ENCODE data around the gene NID1.

NID1 gene

DNA sequence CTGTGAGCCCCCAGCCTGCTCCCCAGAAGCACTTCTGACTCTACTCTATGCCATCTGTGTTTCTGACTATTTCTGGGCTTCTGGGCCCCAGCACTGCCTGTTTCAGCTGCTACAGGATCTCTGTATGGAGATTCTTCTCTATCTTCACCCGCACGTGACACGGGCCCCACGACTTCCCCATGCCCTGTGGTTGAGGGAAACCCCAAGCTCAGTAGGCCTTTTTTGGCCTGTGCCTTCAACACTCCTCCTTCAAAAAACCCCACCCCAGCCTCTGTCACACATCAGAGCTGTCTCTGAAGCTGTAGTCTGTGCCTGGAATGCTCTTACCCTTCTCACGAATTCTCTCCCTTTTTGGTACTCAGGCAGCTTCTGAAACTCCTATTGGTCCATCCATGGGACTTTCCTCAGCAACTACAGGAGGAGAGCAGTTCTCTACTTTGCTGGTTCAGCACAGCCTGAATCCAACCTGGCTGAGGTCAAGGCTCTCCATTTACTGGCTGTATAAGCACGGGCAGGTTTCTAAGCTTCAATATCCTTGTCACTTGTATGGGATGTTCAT is 2.0 kb upstream of the NID1 start:
- no peak for DNase-seq

DNA sequence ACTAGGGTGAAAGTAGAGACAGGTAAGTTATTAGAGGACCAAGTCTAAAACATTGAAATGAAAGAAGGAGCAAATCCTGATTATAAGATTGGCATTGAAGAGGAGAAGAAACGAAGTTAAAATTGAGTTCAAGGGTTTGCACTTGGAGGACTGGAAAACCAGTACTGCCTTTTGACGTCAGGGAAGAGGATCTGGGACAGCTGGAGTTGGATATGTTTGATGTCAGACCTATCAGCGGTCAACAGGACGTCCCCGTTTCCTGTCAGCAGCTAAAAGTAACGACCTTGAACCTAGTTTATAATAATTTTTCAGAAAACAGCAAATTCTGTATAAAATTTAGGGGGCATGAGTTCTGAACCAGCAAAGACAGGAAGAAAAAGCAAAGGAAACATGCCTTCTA is 1.2 kb upstream of the NID1 start:
- DNase-seq = no peak

DNA sequence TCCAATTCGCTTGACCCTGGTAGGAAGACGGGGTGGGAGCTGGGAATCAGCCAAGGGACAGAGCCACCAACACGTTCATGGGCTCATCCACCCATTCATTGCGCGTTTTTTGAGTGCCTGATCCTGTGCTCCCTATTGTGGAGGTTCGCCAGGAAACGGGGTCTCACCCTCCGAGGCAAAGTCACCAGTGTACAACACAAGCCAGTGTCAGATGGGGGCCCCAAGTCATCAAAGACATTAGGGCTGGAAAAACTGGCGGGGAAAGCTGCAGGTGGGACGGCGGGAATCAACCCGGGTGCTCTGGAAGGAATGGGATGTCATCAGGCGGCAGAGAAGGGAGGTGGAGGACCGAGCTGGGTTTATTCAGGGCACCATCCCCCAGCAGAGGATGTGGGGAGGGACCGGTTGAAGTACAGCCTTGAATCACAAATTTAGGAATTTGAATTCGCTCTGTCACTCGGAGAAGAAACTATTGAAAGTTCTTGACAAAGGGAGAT is 667 bp upstream of the NID1 start:
- DNase-seq = no peak

DNA sequence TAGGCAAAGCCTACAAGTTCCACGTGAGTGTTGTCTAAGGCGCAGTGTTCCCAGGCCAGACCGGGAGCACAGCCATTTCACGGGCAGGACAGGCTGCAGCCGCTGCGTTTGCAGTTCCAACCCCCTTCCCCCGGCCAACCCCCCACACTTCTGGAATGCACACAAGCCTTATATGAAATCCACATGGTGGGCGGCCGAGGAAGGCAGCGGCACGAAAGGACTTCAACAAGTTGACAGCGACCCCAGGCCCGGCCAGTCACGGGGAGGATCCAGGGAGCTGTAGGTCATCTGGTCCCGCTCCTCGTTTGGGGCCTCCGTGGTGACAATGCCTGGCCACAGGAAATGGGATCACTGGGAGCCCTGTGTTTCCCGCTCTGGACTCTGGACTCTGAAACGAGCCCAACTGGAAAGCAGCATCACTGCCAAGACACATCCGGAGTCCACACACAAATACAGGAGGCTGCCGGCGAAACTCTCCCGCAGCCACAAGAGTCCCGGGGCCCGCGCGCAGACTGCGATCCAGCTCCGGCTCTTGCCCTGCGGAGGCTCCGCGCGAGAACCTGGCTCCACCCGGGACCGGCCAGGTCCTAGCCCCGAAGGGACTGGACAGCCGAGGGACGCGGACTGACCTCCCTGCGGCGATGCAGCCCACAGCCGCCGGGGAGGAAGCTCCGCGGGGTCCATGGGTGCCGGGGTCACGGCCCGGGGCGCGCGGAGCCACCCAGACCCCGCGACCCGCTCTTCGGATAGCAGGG is 794 bp downstream of the NID1 start:
- peak; percentile 82 for DNase-seq

DNA sequence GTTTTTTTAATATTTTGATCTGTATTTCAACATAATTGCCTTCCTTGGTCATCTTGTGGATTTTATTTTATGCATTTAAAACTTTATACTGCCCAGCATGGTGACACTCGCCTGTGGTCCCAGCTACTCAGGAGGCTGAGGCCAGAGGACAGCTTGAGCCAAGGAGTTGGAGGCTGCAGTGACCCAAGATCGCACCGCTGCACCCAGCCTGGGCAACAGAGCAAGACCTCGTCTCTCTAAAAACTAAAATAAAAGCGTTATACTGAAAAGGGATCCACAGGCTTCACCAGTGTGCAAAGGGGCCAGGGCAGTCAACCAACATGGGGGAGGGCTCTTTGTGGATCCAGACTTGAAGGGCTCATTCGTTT is 1.4 kb downstream of the NID1 start:
- no peak for DNase-seq

DNA sequence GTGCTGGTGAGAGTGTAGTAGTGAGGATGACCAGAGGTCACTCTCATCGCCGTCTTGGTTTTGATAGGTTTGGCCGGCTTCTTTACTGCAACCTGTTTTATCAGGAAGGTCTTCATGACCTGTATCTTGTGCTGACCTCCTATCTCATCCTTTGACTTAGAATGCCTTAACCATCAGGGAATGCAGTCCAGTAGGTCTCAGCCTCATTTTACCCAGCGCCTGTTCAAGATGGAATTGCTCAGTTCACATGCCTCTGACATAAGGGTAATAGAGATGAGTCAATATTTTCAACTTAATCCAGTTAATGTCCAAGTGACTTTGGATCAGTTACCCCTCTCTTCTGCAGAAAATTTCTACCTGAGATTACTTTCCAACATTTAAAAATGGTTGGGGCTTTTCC is 4.6 kb downstream of the NID1 start:
- no peak for DNase-seq

DNA sequence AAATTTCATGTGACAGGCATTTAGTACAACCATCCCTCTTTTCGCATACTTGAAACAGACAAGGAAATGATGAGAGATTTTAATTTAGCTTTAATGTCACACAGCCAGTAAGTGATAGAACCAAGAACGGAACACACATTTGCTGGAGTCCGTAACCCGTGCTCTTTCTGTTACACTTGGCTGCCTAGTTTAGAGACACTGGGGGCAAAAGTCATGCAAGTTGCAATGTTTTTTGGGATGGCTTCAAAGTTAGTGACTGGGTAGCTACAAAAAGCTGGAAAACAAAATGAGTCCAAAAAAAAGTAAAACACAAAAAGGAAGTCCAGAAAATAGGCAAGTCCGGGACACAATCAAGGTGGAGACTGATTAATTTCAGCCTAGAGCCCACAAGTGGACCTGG is 5.9 kb downstream of the NID1 start:
- DNase-seq = no peak

DNA sequence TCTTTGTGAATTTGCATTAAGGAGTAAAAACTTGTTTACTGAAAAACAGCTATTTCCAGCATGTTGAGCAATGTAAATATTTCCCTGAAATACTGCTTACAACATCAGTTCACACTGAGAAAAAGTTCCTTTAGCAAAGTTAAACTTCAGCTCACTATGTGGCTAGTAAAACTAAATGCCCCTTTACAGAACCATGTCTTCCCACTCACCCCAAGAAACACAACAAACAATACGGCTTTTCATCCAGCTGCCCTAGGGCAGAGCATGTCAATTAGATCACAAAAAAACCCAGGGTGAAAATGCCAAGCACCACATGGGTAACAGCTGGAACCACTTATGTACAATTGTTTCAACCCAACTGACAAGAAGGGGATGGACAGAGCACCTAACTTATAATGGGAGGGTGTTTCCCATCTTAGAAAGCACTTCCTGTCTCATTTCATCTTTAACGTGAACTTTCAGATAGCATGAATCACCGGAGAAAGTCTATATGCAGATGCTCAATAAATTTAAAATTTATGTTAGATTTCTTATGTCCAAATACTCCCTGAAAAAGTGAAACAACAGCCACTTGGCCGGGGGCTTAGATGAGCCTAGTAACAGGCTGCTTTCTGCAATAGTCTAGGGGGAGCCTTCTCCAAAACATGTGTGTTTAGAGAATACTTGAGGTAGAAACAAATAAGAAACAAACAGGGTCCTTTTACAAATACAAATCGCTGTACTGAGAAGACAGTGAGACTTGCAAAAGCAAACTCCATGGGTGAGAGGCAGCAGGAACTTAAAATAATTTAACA is 6.6 kb downstream of the NID1 start:
- DNase-seq = peak; percentile 46

DNA sequence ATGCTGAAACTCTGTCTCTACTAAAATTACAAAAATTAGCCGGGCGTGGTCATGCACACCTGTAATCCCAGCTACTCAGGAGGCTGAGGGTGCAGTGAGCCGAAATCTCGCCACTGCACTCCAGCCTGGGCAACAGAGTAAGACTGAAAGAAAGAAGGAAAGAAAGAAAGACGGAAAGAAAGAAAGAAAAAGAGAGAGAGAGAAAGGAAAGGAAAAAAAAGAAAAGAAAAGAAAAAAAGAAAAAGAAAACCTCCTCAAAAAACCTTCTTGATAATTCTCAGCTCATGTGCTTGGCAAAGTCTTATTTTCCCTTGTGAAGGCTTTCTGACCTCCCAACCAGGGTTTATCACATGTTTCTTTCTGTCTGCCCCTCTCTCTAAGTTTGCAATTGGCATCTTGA is 7.3 kb downstream of the NID1 start:
- no peak for DNase-seq

DNA sequence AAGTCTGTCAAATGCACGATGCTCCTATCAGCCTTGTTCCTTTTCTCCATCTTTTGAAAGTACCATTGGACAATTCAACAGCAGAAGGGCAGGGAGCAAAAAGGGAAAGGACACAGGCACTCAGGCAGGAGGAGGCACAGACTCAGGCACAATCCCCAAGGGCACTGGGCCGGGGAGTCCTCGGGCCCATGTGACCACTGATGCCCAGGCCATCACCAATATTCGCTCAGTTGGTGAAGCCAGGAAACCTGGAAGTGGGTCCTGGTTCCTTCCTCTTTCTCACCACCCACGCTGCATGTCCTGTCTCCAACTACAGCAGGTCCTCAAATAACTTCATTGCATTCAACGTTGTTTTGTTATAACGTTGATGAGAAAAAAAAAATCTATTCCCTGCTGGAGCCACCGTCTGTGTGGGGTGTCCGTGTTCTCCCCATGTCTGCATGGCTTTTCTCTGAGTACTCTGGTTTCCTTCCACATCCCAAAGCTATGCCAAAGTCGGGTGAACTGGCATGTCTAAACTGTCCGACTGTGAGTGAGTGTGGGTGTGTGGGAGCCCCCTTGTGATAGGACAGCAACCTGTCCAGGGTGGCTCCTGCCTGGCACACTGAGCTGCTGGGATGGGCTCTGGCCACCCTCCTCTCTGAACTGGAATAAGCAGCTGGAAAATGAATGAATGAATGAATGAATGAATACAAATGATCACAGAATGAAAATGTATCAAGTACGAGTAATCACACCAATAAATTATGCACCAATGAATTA is 12.5 kb downstream of the NID1 start:
- DNase-seq = no peak

DNA sequence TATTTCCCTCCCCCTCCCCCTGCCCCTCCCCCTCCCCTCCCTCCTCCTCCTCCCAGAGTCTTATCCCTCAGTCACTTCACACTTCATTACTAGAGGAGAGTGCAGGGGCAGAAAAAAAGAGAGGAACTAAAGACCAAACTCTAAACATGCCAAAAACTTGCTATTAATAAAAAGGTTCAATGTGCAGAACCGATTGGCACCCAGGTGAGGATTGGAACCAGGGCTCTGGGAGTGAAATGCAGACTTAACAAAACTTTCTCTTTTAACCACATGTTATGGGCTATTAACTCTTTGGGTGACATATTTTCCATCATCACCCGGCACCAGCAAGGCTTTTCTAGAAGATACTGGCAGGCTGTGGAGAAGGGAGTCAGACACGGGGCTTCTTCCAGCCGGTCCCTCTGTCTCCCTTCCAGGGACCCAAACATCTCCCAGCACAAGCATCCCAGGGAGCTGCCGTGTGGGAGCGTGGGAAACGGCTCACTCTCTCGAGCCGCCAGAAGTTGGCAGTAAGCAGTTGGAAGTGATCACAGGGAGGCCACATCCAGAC is 13.6 kb downstream of the NID1 start:
- DNase-seq = no peak

DNA sequence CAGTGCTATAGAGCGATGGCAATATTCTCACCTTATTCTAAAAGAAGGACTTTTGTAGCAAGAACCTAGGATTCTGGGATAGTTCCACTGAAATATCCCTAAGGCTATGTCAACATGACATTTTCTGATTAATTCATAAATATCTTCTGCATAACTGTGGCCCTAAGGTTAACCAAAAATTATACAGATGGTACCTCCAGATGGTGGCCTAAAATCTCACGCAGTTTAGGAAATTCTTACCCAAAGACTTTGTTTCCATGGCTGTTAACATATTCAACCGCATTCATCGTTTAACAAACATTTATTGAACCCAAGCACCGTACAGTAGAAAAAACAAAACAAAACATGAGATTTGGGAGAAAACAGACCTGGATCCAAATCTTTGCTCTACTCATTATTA is 19.1 kb downstream of the NID1 start:
- DNase-seq = no peak

DNA sequence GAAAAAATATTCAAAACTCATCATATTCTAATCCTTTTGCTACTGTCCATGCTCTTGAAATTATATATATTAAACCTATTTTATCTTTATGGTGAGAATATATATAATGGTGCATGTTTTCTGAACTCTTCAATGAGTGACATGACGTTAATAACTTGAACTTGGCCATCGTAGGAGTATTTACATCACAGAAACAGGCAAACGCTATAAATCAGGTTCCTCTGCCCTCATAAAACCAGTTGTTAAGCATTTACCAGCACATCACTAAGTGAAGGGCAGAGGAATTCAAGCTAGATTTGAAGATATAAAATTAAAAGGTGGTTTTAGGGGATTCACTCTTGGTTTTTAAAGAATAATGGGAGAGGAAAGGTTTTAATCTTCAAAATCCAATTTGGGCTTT is 20.5 kb downstream of the NID1 start:
- no peak for DNase-seq

DNA sequence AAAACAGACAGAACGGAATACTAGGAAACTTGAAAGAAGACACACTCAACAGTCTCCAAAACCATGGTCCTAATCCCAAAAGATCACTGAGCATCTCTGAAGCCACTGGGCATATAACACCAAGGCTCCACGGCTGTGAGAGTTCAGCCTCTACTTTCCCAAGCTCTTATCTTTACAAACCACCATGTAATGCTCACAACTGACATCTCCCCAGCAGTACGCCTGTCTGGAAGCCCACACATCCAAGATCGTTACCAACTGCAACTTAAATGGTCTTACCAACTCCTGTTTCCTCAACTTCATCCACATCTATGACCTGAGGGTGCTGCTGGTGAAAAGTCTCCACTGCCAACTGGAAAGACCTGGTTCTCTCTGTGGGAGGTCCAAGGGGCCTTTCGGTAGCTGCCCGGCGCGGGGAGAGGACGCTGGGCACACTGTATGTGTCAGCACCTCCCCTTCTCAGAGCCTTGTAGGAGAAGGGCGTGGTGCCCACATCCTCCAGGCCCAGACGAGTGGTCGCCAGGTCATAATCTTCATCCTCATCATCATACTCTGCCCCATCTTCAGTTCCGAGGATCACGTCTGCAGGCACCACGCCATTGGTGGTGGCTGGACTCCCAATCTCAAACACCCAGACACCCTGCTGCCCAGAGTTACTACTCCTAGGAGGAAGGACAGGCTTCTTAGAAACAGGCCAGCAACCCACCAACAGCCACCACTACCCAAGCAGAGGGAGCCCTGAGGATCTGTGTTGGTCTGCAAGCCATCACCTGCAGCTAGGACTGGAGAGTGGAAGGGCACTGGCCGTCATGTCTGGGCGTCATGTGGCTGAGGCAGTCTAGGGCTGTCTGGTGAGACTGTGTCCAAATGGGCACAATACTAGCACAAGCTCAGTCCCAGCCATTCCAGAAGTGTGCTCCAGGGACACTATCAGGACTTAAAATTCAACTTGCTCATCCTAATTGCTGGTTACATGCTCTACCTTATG is 23.0 kb downstream of the NID1 start:
- DNase-seq = no peak

DNA sequence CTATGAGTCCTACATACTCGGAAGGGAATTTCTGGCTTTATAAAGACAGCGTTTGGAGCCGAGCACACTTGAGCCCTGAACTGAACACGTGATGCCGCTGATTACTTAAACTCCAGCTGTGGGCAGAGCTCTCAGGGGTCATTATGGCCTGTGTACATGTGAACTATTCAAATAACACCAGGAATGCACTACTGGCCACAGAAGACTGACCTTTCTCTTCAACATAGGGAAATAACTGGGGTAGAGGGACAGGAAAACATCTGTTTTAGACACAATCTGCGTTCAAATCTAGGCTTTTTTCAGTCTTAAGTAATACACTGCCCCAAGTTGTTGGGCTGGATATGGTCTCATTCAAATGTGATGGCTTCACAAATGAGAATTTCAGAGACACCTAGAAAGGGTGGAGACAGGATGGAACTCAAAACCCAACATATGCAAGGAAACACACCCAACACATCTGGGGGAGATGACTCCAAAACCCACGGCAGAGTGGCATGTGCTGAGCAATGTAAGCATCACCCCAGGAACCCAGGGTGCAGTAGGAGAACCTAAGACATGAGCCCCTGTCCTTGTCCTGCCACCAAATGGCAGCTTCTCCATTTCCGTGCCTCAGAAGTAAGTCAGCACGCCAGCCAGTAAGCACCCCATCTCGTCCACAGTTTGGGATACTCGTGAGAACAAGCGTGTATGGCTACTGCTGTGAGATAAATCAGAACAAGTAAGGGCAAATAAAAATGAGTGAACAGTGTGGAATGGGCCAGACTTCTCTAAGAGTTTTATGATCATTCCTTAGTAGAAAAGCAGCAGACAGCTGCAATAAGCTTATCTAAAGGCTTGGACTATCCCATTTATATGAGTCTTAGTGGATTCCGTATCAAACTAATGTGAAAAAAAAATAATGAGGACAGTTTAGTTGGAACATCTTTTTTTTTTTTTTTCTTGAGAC is 24.9 kb downstream of the NID1 start:
- DNase-seq = no peak

DNA sequence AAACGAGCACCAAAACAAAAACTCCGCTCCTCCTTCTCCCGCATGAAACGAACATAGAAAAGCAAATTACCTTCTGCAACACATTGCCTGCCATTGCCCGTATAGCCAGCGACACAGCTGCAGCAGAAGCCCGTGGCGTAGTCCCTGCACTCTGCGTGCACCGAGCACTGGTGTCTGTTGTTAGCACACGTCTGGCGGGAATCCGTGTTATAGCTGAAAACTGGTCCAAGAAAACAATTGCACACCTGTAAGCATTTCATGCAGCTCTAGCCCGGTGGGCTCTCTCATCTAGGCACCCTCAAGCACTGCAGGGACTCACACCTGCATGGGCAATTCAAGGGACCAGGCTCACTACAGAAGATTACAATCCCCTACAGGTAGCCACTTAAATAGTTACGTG is 26.9 kb downstream of the NID1 start:
- no peak for DNase-seq

DNA sequence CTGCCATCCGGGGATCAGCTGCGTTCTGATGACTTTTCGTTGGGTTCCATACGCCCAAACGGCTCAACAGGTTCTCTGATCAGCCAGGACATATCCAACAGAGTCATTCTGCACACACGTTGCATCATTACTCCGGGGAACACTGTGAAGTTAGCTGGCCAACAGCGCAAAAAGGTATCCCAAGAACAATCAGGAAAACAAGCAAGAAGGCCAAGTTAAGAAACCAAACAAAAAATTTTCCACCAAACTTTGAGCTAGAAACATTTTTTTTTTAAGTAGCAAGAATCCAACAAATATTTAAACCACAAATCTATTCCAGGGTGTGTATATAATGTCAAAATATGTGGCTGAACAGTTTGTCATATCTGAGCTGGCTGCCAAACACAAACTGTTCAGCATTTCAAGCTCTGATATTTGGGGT is 29.2 kb downstream of the NID1 start:
- DNase-seq = peak; percentile 41

DNA sequence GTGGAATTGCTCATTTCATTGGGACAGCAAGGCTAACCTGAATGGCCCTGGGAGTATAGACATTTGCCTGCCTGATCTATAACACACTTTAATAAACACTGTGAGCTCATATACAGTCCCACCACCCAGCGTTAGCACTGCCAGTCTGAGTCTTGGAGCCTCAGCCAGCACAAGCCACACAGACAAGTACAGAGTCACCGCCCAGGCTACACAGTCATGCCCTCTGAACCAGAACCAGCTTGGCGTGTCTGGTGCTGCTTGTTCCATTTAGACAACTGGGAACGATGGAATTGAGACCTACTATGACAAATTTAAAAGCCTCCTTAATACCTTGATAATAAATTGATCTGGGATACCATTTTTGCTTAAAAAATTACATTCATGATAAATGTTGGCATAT is 31.6 kb downstream of the NID1 start:
- DNase-seq = no peak

DNA sequence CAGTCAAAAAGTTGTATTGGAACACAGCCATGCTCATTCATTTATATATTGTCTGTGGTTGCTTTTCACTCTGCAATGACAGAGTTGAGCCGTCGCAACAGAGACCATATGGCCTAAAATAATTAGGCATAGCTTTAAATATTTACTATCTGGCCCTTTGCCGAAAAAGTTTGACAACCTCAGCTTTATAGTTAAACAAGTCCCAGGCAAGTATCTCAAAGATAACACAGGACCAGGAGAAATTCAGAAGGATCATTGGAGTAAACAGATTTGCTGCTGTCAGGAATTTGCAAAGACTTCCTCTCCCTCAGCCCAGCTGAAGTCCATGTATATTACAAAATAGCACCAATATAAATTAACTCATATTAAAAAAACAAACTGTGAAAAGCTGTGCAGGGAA is 34.4 kb downstream of the NID1 start:
- DNase-seq = no peak

DNA sequence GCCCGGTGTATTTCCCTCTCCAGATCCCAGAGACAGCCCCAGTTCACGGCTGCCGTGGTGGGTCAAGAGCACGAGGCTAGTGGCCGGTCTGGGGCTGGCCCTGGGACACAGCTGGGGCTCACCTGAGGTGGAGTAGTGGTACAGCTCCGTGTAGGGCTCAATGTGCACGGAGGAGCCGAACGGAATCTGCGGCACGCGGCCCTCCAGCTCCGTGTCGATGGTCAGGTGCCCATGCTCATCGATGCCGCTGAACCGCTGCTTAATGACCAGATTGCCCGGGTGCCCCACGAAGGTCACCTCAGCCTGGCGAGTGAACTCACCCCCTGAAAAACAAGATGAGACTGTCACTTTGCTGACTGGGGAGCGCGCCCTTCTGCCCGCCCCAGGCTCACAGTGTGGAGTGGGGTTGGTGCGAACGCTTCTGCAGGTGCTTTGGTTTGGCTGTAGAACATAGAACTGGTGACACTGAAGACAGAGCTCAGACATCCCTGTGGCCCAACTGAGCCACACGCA is 35.4 kb downstream of the NID1 start:
- DNase-seq = no peak

All from fibroblast of skin of abdomen (primary cell).